HepG2 (cell line): ENCODE results near the gene MTFR1L. TPM values are rescaled to one million over a fixed set of nuclear protein-coding genes. Genes with fewer than 3 reads are reported as not detected.
A peak's percentile ranks its signal among the peaks of the same experiment; 100 is the strongest.

Experiments used
- DBP ChIP-seq: sonication (generic); formaldehyde crosslinking; IDR thresholded peaks from 2 replicates; pipeline ENCODE4 v1.4.0; 2020; ENCODE audit warnings: missing genetic modification reagents; ENCODE audit errors: not compliant biosample characterization
- HMGXB3 ChIP-seq: sonication (generic); formaldehyde crosslinking; IDR thresholded peaks from 2 replicates; pipeline ENCODE4 v1.4.0; 2020; ENCODE audit warnings: missing genetic modification reagents, borderline replicate concordance
- HNRNPH1 ChIP-seq: fragments of 200-400 bp; formaldehyde crosslinking; optimal IDR thresholded peaks from 2 replicates; pipeline ENCODE3; 2017; ENCODE audit warnings: mild to moderate bottlenecking, low read depth, low read length
- IRF1 ChIP-seq: sonication (generic); formaldehyde crosslinking; IDR thresholded peaks from 2 replicates; pipeline ENCODE4 v1.4.0; 2020; ENCODE audit warnings: low read depth, mild to moderate bottlenecking, missing genetic modification reagents
- ISL2 ChIP-seq: sonication (generic); formaldehyde crosslinking; IDR thresholded peaks from 2 replicates; pipeline ENCODE4 v1.5.0; 2020; ENCODE audit warnings: missing genetic modification reagents
- ISX ChIP-seq: sonication (generic); formaldehyde crosslinking; conservative IDR thresholded peaks from 2 replicates; pipeline ENCODE4 v1.5.0; 2020; ENCODE audit warnings: missing genetic modification reagents
- PAWR ChIP-seq: sonication (generic); formaldehyde crosslinking; IDR thresholded peaks from 2 replicates; pipeline ENCODE4 v1.4.0; 2020; ENCODE audit warnings: missing genetic modification reagents, mild to moderate bottlenecking, borderline replicate concordance
- RXRA ChIP-seq: sonication (generic); formaldehyde crosslinking; IDR thresholded peaks from 2 replicates; pipeline ENCODE4 v1.5.1; 2020; ENCODE audit warnings: missing genetic modification reagents
- SRF ChIP-seq: IDR thresholded peaks from 2 replicates; pipeline ENCODE4 v1.6.1; 2011; ENCODE audit warnings: mild to moderate bottlenecking, low read depth, low read length, moderate library complexity
- ZBTB26 ChIP-seq: IDR thresholded peaks from 2 replicates; pipeline ENCODE4 v1.6.1; 2016; ENCODE audit warnings: missing compliant biosample characterization, missing genetic modification reagents, borderline replicate concordance
- ZNF318 ChIP-seq: sonication (generic); formaldehyde crosslinking; IDR thresholded peaks from 2 replicates; pipeline ENCODE4 v1.4.0; 2020; ENCODE audit warnings: mild to moderate bottlenecking, missing genetic modification reagents
- ZNF7 ChIP-seq: IDR thresholded peaks from 2 replicates; pipeline ENCODE4 v1.6.1; 2016; ENCODE audit warnings: missing biosample characterization, missing genetic modification reagents
- polyA plus RNA-seq, 8 experiments: library from polyadenylated mRNA; depleted of rRNA in 3 of 8; stranded (reverse) in 7 of 8; unstranded in 1 of 8; fragments of >200 nt; fragmentation: Illumina TruSeq in 4 of 8; extraction: Trizol in 4 of 8; gene quantifications; 2 replicates each; pipeline versions ENCODE4 v1.2.1 to v1.2.3, GENCODE V29; 2011 to 2016; ENCODE audit warnings: low read depth in 4 of 8, missing spikeins in 1 of 8, mixed read lengths in 1 of 8; ENCODE audit not compliant: insufficient read depth in 1 of 8
- total RNA-seq, 5 experiments: library from RNA; depleted of rRNA; stranded (reverse); fragments of >200 nt; fragmentation: Illumina TruSeq; extraction: Trizol; gene quantifications; 2 replicates each; pipeline ENCODE4 v1.2.3, GENCODE V29; 2016; ENCODE audit warnings: low read depth in 1 of 5

Gene MTFR1L
- total and polyA plus RNA-seq, 2 of the 13 experiments (the other 11 are each of a cell fraction or from before 2014, with no cell fraction given): 38.0 to 55.7 TPM

- peak; percentile 73; the same call in 1 of the 2 replicates for TF ChIP-seq IRF1 (CRISPR knock-in tag)
- no peak; the same call in 1 of the 2 replicates for TF ChIP-seq ZNF318
- TF ChIP-seq ZNF7 (CRISPR knock-in tag): 0 out of 2 replicates have a peak, but pooled peaks have one; percentile 39
- no peak for TF ChIP-seq PAWR
- TF ChIP-seq ISL2: 0 out of 2 replicates have a peak, but pooled peaks have one; percentile 58
- peak; percentile 35; the same call in 1 of the 2 replicates for TF ChIP-seq RXRA (CRISPR knock-in tag)
- TF ChIP-seq DBP (CRISPR knock-in tag): no peak
- TF ChIP-seq SRF: no peak
- TF ChIP-seq HMGXB3: peak; percentile 83; the same call in 1 of the 2 replicates
- 0 out of 2 replicates have a peak, but pooled peaks have one; percentile 40 for TF ChIP-seq ZBTB26
- no peak for TF ChIP-seq ISX
- no peak for TF ChIP-seq HNRNPH1
Observed at GRCh38 chr1:25875154-25875855, 55.6 kb downstream of the MTFR1L start, which contains the start of gene PAQR7 (continued).
